GM13977 (cell line): ENCODE measurements around the gene KDF1.
"Not testable (repeated sequence)": the region's sequence is repeated elsewhere in the genome, so short reads cannot be mapped to it uniquely, and the experiment has no call there.

ENCODE experiments used
- DNase-seq: peaks from one replicate; pipeline ENCODE4 v3.0.0; 2012; ENCODE audit warnings: low spot score
- in situ Hi-C: fragments of 300-500 bp; cut with MboI; formaldehyde crosslinking; loops from one replicate; pipeline ENCODE4 v1.12.0; 2022; ENCODE audit warnings: low sequenced_read_pairs, low pct_unique_long_range_greater_than_20kb, mixed read lengths, inconsistent platforms; ENCODE audit not compliant: unreplicated experiment
- TF ChIP-seq, protein P1 (sequence below): IDR thresholded peaks from 2 replicates; pipeline ENCODE4 v1.5.1; 2012; ENCODE audit warnings: mild to moderate bottlenecking, control low read depth; ENCODE audit not compliant: insufficient read depth; ENCODE audit errors: extremely low read depth, missing control alignments

KDF1 gene

DNA sequence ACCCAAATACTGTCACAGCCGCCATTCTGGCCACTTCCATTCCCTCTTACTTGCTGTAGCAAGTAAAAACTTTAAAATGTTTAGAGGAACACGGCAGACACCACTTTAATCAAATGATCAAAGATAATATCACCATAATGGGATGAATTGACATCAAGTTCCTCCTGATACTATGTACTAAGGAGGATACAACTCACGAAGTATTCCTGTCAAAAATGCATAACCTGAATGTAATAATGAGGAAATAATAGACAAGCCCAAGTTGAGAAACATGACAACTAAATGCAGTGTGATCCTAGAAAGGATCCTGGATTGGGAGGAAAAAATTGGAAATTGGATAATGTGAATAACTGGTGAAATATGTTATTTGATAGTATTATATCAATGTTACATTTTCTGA is 3.9 kb downstream of the KDF1 start:
- in situ Hi-C loops = no loop called here

DNA sequence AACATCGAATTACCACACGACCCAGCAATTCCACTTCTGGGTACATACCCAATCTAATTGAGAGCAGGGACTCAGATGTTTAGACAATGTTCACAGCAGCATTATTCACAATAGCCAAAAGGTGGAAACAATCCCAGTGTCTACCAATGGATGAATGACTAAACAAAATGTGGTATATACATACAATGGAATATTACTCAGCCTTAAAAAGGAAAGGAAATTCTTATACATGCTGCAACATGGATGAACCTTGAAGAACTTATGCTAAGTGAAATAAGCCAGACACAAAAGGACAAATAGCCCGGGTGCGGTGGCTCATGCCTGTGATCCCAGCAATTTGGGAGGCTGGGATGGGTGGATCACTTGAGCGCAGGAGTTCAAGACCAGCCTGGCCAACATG is 6.9 kb downstream of the KDF1 start:
- DNase-seq = no peak
- in situ Hi-C loops = no loop called here
- TF ChIP-seq, protein P1, sequence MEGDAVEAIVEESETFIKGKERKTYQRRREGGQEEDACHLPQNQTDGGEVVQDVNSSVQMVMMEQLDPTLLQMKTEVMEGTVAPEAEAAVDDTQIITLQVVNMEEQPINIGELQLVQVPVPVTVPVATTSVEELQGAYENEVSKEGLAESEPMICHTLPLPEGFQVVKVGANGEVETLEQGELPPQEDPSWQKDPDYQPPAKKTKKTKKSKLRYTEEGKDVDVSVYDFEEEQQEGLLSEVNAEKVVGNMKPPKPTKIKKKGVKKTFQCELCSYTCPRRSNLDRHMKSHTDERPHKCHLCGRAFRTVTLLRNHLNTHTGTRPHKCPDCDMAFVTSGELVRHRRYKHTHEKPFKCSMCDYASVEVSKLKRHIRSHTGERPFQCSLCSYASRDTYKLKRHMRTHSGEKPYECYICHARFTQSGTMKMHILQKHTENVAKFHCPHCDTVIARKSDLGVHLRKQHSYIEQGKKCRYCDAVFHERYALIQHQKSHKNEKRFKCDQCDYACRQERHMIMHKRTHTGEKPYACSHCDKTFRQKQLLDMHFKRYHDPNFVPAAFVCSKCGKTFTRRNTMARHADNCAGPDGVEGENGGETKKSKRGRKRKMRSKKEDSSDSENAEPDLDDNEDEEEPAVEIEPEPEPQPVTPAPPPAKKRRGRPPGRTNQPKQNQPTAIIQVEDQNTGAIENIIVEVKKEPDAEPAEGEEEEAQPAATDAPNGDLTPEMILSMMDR = no peak

More for the DNA sequence above, 3.9 kb downstream of the KDF1 start:
- TF ChIP-seq, protein P1 = no peak
- no peak for DNase-seq

DNA sequence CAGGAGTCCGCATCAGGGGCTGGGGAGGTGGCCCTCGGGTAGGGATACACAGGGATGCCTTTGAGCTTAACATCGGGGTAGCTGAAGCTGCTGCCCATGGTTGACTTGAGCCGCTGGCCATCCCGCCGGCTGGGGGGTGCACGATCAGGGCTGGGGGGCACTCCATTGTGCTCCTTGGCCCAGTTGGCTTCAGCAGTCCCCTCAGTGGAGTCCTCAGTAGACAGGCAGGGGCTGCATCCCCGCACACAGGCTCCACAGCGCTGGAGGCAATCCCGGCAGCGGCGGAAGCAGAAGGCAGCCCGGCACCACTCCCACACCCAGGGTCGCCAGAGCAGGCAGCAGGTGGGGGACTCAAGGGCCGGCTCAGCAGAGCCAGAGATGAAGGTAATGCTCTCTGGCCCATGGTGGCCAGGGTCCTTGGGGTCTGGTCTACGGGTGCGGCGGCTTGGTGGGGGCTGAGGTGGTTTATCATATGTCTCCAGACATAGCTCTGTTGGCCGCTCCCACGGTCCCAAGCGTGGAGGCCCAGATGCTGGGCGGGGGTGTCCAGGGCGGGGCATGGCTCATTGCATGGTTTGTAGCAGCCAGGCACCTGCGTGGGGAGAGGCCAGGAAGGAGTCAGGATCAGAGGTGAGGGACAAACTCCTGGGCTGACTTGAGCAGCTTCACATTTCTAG is 8.3 kb downstream of the KDF1 start:
- no peak for DNase-seq
- TF ChIP-seq, protein P1 = no peak
- in situ Hi-C loops = no loop called here

DNA sequence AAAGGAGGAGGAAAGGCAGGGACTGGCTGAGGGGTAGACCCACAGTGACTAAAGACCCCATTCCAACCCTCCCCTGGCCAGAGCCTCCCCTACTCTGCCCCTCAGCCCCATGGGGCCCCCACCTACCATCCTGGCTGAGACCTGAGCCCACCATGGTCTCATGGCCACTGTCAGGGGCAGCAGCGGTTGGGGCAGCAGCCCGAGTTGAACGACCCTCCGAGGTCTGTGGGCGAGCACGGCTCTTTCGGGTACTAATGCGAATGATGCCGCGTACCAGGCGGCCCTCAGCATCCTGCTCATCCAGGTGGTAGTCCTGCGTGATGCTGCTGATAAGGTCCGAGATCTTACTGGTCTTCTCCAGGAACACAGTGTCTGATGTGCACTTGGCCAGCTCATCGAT is 9.1 kb downstream of the KDF1 start:
- no peak for DNase-seq
- in situ Hi-C loops = no loop called here
- TF ChIP-seq, protein P1 = no peak

DNA sequence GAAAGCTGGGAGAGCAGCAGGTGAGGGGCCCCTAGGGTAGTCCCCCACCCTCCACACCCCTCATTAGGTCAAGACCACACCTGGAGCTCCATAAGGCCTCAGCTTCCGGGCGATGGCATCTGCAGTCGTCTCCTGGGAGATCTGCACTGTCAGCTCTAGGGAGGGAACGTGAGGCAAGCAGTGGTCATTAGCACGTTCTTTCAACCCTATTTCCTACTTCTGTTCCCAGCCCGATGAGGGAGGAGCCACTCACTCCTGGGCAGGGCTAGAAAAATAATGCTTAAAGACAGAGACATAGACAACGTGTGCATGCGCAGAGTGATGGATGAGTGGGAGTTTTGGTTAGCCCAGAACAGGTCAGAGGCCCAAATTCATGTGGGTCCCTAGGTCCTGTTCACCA is 9.7 kb downstream of the KDF1 start:
- peak; percentile 28 for DNase-seq
- in situ Hi-C loops = no loop called here
- TF ChIP-seq, protein P1 = no peak

DNA sequence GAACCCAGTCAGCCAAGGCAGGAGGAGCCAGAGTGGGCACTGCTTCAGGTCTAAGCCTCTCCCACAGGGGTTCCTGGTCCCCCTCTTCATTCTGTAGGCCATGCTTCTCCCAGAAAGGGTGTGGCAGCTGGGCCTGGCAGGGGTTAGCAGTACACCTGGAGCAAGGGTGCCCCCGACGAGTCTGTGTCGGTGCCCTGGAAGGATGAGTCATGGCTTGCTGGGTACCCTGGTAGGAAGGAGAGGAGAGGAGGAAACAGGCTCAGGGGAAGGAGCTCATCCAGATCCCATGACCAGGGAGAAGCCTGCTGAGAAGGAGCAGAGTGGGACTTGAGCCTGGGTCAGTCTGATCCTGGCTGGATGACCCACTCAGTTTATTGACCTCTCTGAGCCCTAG is 10.3 kb downstream of the KDF1 start:
- in situ Hi-C loops = no loop called here
- DNase-seq = peak; percentile 25
- TF ChIP-seq, protein P1 = no peak

DNA sequence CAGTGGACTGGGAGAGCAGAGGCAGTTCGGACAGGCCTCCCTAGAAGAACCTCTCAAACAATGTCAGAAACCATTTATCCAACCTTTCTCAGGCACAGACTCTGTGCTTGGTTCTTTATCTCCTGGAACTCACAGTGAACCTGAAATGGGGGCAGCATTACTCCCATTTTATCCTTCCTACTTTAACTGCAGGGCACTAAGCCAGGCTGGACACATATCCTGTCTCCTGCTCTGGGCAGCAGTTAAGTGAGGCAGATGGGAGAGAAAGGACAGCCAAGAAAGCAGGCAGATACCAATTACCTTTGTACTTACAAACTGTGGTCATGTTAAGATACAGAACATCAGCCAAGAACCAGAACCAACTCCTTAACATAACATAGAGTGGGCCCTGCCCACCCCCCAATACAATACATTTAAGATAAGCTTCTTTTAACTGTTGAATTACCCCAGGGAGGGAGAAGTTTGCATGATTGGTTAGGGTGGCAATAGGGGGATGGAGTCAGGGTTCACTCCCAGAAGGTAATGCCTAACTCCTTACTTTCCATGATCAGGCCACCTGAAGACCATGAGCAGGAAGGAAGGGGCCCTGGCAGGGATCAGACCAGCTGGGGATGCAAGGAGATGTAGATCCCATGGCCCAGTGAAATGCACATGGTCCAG is 10.9 kb downstream of the KDF1 start:
- in situ Hi-C loops = no loop called here
- DNase-seq = no peak
- TF ChIP-seq, protein P1 = no peak

DNA sequence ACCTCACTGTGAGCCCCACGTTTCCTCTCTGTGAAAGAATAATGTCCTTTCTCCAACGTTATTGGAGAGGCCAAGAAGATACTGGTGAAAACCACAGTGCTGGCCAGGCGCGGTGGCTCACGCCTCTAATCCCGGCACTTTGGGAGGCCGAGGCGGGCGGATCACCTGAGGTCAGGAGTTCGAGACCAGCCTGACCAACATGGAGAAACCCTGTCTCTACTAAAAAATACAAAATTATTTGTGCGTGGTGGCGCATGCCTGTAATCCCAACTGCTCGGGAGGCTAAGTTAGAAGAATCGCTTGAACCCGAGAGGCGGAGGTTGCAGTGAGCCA is 11.6 kb downstream of the KDF1 start:
- in situ Hi-C loops = not testable (repeated sequence)

More for the DNA sequence above, 11.6 kb downstream of the KDF1 start:
- not testable (repeated sequence) for DNase-seq
